Ishikawa (cell line): Measurements from ENCODE around the gene BRICD5.

Experiments used
- CEBPB ChIP-seq: IDR thresholded peaks from 2 replicates; pipeline ENCODE4 v1.6.1; 2012
- CREB1 ChIP-seq: IDR thresholded peaks from 2 replicates; pipeline ENCODE4 v1.6.1; 2012; ENCODE audit warnings: low read depth
- EGR1 ChIP-seq: IDR thresholded peaks from 2 replicates; pipeline ENCODE4 v1.6.1; 2012
- EP300 ChIP-seq: IDR thresholded peaks from 2 replicates; pipeline ENCODE4 v1.6.1; 2012; ENCODE audit warnings: borderline replicate concordance
- FOXM1 ChIP-seq: IDR thresholded peaks from 2 replicates; pipeline ENCODE4 v1.6.1; 2012; ENCODE audit warnings: low read depth, borderline replicate concordance
- NFIC ChIP-seq: IDR thresholded peaks from 2 replicates; pipeline ENCODE4 v1.6.1; 2012
- RAD21 ChIP-seq: IDR thresholded peaks from 2 replicates; pipeline ENCODE4 v1.6.1; 2012; ENCODE audit warnings: low read depth
- TAF1 ChIP-seq: IDR thresholded peaks from 2 replicates; pipeline ENCODE4 v1.6.1; 2012; ENCODE audit warnings: low read depth, mild to moderate bottlenecking
- TCF12 ChIP-seq: IDR thresholded peaks from 2 replicates; pipeline ENCODE4 v1.6.1; 2012; ENCODE audit warnings: low read depth
- TEAD4 ChIP-seq: IDR thresholded peaks from 2 replicates; pipeline ENCODE4 v1.6.1; 2012
- YY1 ChIP-seq: IDR thresholded peaks from 2 replicates; pipeline ENCODE4 v1.6.1; 2012; ENCODE audit warnings: low read depth
- ZBTB7A ChIP-seq: IDR thresholded peaks from 2 replicates; pipeline ENCODE4 v1.6.1; 2012; ENCODE audit warnings: low read depth
- TF ChIP-seq, protein P1 (sequence below): IDR thresholded peaks from 2 replicates; pipeline ENCODE4 v1.6.1; 2012
- TF ChIP-seq, protein P2 (sequence below): IDR thresholded peaks from 2 replicates; pipeline ENCODE4 v1.6.1; 2012
- TF ChIP-seq, protein P3 (sequence below): IDR thresholded peaks from 2 replicates; pipeline ENCODE4 v1.6.1; 2012; ENCODE audit warnings: low read depth, mild to moderate bottlenecking

BRICD5 gene

DNA sequence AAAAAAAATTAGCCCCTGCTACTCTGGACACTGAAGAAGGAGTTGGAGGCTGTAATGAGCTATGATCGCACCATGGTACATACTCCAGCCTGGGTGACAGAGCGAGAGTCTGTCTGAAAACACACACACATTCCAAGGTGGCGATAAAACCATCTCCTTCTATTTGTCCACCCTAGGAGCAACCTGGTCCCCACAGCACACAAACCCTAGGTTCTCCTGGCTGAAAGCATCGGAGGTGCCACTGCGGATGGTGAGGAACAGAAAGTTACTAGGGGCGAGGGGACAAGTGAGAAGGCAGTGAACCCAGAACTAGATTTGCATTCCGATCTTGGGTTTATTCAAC is 42.1 kb upstream of the BRICD5 start:
- TF ChIP-seq, protein P1, sequence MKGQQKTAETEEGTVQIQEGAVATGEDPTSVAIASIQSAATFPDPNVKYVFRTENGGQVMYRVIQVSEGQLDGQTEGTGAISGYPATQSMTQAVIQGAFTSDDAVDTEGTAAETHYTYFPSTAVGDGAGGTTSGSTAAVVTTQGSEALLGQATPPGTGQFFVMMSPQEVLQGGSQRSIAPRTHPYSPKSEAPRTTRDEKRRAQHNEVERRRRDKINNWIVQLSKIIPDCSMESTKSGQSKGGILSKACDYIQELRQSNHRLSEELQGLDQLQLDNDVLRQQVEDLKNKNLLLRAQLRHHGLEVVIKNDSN = no peak
- TF ChIP-seq, protein P2, sequence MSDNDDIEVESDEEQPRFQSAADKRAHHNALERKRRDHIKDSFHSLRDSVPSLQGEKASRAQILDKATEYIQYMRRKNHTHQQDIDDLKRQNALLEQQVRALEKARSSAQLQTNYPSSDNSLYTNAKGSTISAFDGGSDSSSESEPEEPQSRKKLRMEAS = no peak
- TF ChIP-seq TAF1 (no peak), ZBTB7A (no peak), YY1 (no peak), TEAD4 (no peak), CREB1 (no peak), EGR1 (no peak), NFIC (no peak), FOXM1 (no peak), RAD21 (no peak), CEBPB (no peak), EP300 (no peak), TCF12 (no peak)
- TF ChIP-seq, protein P3, sequence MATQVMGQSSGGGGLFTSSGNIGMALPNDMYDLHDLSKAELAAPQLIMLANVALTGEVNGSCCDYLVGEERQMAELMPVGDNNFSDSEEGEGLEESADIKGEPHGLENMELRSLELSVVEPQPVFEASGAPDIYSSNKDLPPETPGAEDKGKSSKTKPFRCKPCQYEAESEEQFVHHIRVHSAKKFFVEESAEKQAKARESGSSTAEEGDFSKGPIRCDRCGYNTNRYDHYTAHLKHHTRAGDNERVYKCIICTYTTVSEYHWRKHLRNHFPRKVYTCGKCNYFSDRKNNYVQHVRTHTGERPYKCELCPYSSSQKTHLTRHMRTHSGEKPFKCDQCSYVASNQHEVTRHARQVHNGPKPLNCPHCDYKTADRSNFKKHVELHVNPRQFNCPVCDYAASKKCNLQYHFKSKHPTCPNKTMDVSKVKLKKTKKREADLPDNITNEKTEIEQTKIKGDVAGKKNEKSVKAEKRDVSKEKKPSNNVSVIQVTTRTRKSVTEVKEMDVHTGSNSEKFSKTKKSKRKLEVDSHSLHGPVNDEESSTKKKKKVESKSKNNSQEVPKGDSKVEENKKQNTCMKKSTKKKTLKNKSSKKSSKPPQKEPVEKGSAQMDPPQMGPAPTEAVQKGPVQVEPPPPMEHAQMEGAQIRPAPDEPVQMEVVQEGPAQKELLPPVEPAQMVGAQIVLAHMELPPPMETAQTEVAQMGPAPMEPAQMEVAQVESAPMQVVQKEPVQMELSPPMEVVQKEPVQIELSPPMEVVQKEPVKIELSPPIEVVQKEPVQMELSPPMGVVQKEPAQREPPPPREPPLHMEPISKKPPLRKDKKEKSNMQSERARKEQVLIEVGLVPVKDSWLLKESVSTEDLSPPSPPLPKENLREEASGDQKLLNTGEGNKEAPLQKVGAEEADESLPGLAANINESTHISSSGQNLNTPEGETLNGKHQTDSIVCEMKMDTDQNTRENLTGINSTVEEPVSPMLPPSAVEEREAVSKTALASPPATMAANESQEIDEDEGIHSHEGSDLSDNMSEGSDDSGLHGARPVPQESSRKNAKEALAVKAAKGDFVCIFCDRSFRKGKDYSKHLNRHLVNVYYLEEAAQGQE = no peak

DNA sequence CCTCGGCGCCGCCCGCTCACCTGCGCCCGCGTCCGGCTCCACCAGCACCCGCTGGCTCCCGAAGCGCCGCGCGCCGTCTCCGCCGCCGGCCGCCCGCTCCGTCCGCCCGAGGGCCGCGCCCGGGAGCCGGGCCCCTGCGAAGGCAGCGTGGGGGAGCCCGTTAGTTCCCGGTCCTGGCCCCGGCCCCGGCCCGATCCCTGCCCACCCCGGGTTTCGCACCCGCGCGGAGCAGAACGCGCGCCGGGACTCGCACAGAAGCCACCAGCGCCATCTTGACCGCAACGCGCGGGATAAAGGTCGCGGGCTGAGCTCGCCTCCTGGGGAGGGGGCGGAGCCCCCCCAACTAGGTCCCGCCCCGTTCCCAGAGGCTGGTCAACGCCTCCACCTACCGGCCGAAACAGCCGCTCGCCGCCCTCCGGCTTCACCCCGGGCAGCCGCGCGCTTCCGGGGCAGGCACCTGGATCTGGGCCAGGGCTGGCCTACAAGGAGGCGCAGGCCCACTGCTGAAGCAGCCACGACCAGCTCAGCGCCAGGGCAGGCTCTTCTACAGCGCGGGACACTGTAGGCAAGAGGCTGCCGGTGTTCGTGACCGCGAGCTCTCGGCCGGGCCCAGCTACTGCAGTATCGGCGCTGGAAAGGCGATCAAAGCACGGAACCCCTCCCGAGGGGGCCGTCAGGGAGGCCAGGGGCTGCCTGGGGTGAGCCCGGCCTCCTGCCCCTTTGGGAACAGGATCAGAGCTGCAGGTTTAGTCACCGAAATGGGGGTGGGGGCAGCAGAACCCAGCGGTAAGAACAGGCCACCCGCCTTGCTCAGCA is 40.8 kb upstream of the BRICD5 start, which contains the start of gene ECI1:
ECI1 (minus strand) TSS at position 292 of the 816 bp plus-strand sequence; CDS start at position 271, 21 bp downstream.
- TF ChIP-seq NFIC (peak; percentile 94), YY1 (peak; percentile 95), TAF1 (peak; percentile 95), CEBPB (no peak; the same call in 1 of the 2 replicates), EP300 (no peak; the same call in 1 of the 2 replicates), ZBTB7A (no peak; the same call in 1 of the 2 replicates), FOXM1 (0 out of 2 replicates have a peak, but pooled peaks have one; percentile 37), CREB1 (peak; percentile 38; the same call in 1 of the 2 replicates), TEAD4 (peak; percentile 40; the same call in 1 of the 2 replicates), TCF12 (peak; percentile 51; the same call in 1 of the 2 replicates), EGR1 (peak; percentile 48; the same call in 1 of the 2 replicates), RAD21 (peak; percentile 47; the same call in 1 of the 2 replicates)
- TF ChIP-seq, protein P2 = peak; percentile 71; the same call in 1 of the 2 replicates
- TF ChIP-seq, protein P3 = no peak
- TF ChIP-seq, protein P1 = peak; percentile 30; the same call in 1 of the 2 replicates

DNA sequence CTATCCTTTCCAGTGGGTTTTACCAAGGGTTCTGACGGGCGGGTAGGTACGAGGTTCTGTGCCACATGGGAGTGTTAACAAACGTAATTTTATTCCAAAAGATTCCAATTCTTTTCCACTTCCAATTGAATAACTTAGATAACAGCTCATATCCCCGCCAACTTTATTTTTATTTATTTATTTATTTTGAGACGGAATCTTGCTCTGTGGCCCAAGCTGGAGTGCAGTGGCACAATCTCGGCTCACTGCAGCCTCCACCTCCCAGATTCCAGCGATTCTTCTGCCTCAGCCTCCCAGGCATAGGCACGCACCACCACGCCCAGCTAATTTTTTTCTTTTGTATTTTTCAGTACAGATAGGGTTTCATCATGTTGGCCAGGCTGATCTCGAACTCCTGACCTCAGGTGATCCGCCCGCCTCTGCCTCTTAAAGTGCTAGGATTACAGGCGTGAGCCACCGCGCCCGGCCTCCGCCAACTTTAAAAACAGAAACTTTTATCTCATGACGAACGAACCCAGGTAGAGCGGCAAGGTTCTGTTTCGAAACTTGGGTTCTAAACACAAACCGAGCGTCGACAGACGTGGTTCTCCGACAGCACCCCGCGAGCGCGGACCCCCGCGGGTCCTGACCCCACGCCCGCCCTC is 40.1 kb upstream of the BRICD5 start:
- TF ChIP-seq YY1 (no peak), NFIC (no peak), TCF12 (no peak; the same call in 1 of the 2 replicates), ZBTB7A (no peak; the same call in 1 of the 2 replicates), CREB1 (no peak), RAD21 (no peak), EGR1 (no peak), EP300 (no peak), TAF1 (no peak), TEAD4 (peak; percentile 54), FOXM1 (no peak), CEBPB (peak; percentile 23; the same call in 1 of the 2 replicates)
- TF ChIP-seq, protein P1 = no peak
- TF ChIP-seq, protein P3 = no peak
